HL-60 (cell line): Measurements from ENCODE around the gene HSDL2.

ENCODE experiments used
- DNase-seq, 2 experiments: peaks; one replicate each; pipeline ENCODE4 v3.0.0-alpha.2; 2010 to 2020; ENCODE audit warnings: low read depth in 1 of 2, low spot score in 1 of 2
- H3K27ac ChIP-seq: fragments of 250-450 bp; sonication (Bioruptor Pico); replicated peaks from 2 replicates; pipeline ENCODE4 v1.5.1; 2020; ENCODE audit warnings: mild to moderate bottlenecking, moderate library complexity
- H3K27me3 ChIP-seq: fragments of 250-450 bp; sonication (Bioruptor Pico); 2 replicates; pipeline ENCODE4 v1.5.1; 2021; ENCODE audit warnings: mild to moderate bottlenecking, moderate library complexity; ENCODE audit not compliant: insufficient read depth, poor library complexity, severe bottlenecking
- H3K4me3 ChIP-seq: replicated peaks from 2 replicates; pipeline ENCODE4 v1.5.1; 2011; ENCODE audit warnings: mild to moderate bottlenecking, control low read depth, low read length; ENCODE audit not compliant: insufficient read depth
- GABPA ChIP-seq: IDR thresholded peaks from 2 replicates; pipeline ENCODE4 v1.6.1; 2012; ENCODE audit warnings: low read depth
- POLR2AphosphoS5 ChIP-seq: IDR thresholded peaks from 2 replicates; pipeline ENCODE4 v1.6.1; 2012; ENCODE audit warnings: low read depth
- SPI1 ChIP-seq: IDR thresholded peaks from 2 replicates; pipeline ENCODE4 v1.6.1; 2012; ENCODE audit warnings: low read depth, mild to moderate bottlenecking, borderline replicate concordance
- TF ChIP-seq, protein P1 (sequence below): IDR thresholded peaks from one replicate; pipeline ENCODE4 v1.5.1; 2011; ENCODE audit warnings: low read length, control low read depth, inconsistent platforms; ENCODE audit not compliant: insufficient read depth
- TF ChIP-seq, protein P2 (sequence below): IDR thresholded peaks from 2 replicates; pipeline ENCODE4 v1.6.1; 2012; ENCODE audit warnings: low read depth; ENCODE audit not compliant: insufficient replicate concordance

Gene HSDL2

DNA sequence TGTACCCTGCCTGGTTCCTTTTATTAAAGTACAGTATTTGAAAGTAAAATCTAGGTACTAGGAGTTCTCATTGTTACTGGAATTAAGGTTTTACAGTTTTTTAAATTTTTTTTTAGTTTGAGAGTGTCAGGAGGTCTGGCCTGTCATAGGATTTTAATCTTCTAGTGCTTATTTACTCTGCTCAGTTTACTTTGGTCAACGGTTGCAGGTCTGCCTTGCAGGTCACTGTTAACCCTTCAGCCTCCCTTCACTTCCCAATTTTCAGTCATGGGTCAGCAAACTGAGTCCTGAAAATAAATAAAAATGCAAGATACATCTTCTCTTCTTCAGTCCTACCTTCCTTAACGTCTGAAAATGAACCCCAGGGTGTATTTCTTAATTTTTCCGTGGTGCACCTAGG is 27.7 kb upstream of the HSDL2 start:
- DNase-seq, result no peak

DNA sequence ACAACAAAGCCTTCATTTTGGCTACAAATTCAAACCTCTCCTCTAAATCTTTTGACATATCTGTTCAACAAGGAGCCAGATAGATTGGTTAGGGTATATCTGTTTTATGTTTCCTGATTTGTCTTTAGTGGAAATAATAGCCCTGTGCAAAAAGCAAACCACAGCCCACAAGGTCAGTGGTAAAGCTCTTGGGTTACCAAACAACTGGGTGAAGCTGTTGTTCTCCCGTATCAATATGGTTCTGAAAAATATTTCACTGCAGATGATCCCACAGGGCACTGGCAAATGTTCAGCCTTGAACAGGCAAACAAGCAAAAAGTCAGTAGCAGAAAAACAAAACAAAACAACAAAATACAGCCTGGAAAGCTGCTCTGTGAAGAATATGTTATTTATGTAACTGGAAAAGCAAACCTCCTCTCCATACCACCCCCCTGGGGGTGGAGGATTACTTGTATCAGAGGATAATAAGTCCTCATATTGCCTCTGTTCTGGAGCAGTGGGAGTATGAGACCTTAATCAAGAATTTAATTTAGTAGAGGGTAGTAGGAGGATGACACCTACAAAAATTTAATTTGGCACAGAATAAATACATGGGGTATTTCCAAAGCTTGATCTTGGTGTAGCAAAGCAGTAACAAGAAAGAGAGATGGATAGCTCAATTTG is 25.7 kb upstream of the HSDL2 start:
- no peak for DNase-seq
- no peaks in the 10 kb centered on the region for H3K27me3 ChIP-seq
- no peak for TF ChIP-seq GABPA
- TF ChIP-seq, protein P1, sequence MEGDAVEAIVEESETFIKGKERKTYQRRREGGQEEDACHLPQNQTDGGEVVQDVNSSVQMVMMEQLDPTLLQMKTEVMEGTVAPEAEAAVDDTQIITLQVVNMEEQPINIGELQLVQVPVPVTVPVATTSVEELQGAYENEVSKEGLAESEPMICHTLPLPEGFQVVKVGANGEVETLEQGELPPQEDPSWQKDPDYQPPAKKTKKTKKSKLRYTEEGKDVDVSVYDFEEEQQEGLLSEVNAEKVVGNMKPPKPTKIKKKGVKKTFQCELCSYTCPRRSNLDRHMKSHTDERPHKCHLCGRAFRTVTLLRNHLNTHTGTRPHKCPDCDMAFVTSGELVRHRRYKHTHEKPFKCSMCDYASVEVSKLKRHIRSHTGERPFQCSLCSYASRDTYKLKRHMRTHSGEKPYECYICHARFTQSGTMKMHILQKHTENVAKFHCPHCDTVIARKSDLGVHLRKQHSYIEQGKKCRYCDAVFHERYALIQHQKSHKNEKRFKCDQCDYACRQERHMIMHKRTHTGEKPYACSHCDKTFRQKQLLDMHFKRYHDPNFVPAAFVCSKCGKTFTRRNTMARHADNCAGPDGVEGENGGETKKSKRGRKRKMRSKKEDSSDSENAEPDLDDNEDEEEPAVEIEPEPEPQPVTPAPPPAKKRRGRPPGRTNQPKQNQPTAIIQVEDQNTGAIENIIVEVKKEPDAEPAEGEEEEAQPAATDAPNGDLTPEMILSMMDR, result no peak
- TF ChIP-seq, protein P2, sequence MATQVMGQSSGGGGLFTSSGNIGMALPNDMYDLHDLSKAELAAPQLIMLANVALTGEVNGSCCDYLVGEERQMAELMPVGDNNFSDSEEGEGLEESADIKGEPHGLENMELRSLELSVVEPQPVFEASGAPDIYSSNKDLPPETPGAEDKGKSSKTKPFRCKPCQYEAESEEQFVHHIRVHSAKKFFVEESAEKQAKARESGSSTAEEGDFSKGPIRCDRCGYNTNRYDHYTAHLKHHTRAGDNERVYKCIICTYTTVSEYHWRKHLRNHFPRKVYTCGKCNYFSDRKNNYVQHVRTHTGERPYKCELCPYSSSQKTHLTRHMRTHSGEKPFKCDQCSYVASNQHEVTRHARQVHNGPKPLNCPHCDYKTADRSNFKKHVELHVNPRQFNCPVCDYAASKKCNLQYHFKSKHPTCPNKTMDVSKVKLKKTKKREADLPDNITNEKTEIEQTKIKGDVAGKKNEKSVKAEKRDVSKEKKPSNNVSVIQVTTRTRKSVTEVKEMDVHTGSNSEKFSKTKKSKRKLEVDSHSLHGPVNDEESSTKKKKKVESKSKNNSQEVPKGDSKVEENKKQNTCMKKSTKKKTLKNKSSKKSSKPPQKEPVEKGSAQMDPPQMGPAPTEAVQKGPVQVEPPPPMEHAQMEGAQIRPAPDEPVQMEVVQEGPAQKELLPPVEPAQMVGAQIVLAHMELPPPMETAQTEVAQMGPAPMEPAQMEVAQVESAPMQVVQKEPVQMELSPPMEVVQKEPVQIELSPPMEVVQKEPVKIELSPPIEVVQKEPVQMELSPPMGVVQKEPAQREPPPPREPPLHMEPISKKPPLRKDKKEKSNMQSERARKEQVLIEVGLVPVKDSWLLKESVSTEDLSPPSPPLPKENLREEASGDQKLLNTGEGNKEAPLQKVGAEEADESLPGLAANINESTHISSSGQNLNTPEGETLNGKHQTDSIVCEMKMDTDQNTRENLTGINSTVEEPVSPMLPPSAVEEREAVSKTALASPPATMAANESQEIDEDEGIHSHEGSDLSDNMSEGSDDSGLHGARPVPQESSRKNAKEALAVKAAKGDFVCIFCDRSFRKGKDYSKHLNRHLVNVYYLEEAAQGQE, result no peak
- TF ChIP-seq POLR2AphosphoS5, result no peak
- no peak for TF ChIP-seq SPI1
- no peak overlapping the region for H3K27ac ChIP-seq
- H3K4me3 ChIP-seq, result no peak overlapping the region

More for the DNA sequence above, 27.7 kb upstream of the HSDL2 start:
- H3K27me3 ChIP-seq, result no peaks in the 10 kb centered on the region
- H3K4me3 ChIP-seq, result no peak overlapping the region
- TF ChIP-seq, protein P2, result no peak
- TF ChIP-seq, protein P1, result no peak
- no peak for TF ChIP-seq SPI1
- TF ChIP-seq GABPA, result no peak
- no peak for TF ChIP-seq POLR2AphosphoS5
- no peak overlapping the region for H3K27ac ChIP-seq

DNA sequence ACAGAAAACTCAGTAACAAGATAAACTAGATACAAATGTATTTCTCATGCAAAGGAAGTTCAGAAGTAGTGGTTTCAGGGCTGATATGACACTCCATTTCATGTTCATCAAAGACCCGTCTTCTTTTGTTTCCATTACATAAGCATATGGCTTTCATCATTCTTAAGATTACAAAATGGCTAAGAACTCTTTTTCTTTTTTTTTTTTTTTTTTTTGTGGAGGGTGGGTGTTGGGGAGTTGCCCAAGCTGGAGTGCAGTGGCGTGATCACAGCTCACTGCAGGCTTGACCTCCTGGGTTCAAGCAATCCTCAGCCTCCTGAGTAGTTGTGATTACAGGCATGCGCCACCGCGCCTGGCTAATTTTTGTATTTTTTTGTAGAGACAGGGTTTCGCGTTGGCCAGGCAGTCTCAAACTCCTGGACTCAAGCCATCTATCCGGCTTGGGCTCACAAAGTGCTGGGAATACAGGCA is 24.4 kb upstream of the HSDL2 start:
- DNase-seq, result no peak
- Histone ChIP-seq H3K27ac (0 out of 2 replicates have a peak overlapping the region, but pooled peaks have one; percentile 28), H3K27me3 (no peaks in the 10 kb centered on the region), H3K4me3 (no peak overlapping the region)
- TF ChIP-seq POLR2AphosphoS5 (no peak), SPI1 (no peak), GABPA (no peak)
- TF ChIP-seq, protein P1, result no peak
- TF ChIP-seq, protein P2, result no peak
